ENCODE results near the gene EFCAB6.

The EFCAB6 gene

GRCh38 chr22:43744700-43745410 is 67.2 kb downstream of the EFCAB6 start:
- no peak for DNase-seq

DNA sequence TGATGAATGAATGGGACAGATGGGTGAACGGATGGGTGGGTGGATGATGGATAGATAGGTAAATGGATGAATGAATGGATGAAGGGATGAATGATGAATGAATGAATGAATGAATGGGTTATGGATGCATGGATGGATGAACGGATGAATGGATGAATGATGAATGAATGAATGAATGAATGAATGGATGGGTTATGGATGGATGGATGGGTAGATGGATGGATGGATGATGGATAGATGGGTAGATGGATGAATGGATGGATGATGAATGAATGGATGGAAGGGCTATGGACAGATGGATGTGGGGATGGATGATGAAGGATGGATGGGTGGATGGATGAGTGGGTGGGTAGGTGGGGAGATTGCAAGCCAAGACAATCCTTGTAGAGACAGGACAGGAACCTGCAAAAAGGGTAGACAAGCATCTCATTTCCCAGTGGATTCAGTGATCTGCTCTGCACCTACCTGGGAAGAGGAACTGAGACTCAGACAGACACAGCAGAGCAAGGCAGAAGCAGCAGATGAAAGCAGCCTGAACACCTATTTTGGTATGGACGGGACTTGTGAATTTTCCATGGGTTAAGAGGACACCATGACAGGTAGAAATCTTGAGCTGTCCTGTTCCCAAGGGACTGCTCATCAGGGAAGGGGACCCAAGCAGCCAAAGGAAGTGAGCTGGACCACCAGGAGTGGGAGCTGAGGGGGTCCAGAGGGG is 68.0 kb downstream of the EFCAB6 start:
- no peak for DNase-seq

GRCh38 chr22:43743131-43743530 is 69.0 kb downstream of the EFCAB6 start:
- DNase-seq: no peak

GRCh38 chr22:43742154-43742950 is 69.8 kb downstream of the EFCAB6 start:
- DNase-seq: no peak

- no peak for DNase-seq
Observed at GRCh38 chr22:43740587-43741270, 71.4 kb downstream of the EFCAB6 start.

DNA sequence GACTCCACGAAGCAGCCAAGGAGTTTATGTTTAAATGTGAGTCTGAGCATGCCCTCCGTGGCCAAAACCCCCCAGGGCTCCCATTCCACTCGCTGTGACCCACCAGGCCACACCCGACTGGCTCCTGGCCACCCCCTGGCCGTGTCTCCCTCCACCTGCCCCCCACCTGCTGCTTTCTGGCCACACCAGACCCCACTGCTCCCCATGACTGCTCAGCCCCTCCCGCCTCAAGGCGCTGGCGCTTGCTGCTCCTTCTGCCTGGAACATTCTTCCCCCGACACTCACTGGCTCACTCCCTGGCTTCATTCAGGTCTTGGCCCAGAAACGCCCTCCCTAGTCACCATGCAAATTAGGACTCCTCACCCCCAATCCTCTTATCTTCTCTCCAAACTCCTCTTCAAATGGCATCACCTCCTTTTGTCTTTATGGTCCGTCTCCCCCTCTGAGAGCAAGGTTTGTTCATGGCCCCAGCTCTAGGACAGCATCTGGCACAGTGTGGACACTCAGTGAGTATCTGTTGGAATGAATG is 72.2 kb downstream of the EFCAB6 start:
- DNase-seq: no peak

- no peak for DNase-seq
Observed at GRCh38 chr22:43737150-43737828, 74.8 kb downstream of the EFCAB6 start.

DNA sequence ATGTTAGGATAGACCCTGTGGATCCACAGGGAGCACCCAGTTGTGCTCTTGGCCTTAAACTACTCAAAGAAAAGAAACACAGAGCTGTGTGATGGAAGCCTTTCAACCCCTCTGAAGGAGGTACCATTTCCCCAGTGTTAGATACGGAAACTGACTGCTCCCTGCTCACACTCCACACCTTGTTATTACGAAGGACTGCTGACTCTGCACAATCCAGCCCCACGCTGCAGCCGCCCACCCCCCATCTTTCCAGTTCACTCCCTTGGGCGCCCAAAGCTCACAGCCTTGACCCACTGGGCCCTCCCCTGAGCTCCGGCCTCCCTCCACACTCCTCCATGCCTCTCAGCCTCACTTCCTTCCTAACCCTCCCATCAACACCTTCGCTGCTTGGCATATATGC is 75.5 kb downstream of the EFCAB6 start:
- DNase-seq: no peak

- no peak for DNase-seq
Observed at GRCh38 chr22:43734370-43735150, 77.5 kb downstream of the EFCAB6 start.

DNA sequence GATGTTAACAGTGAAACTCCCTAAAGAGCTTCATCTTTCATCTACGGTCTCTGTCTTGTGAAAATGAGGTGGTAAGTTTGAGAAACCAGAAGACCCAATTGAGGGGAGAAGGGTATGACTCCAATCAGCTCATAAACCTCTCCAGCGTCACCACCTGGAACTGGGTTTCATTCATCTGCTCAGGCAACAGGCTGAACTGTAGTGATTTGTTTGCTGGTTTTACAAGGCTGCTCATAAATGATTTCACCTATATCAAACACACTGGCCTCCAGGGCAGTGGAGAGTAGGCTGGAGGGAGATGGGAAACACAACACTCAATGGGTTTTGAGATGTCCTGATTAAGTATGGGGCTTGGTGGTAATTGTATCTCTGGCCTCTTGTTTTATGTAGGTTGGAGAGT is 79.0 kb downstream of the EFCAB6 start:
- no peak for DNase-seq

DNA sequence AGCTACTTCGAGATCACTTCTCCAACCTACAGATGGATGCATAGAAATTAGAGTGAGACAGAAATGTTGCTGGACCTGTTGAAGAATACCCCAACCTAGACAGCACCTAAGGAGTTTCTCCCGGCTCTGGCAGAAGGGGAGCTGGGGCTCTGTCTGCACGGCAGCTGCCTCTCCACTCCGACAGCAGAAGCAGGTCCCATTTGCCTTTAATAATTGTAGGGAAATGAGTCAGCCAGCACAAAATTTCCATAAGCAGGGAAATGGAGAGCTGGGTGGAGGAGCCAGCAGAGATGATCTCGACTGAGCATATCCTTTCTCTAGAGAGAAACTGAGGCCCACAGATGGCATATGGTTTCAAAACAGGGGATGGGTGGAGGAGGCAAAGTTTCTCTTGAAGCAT is 80.1 kb downstream of the EFCAB6 start:
- DNase-seq: peak; percentile 34

GRCh38 chr22:43726964-43727543 is 85.1 kb downstream of the EFCAB6 start:
- no peak for DNase-seq

DNA sequence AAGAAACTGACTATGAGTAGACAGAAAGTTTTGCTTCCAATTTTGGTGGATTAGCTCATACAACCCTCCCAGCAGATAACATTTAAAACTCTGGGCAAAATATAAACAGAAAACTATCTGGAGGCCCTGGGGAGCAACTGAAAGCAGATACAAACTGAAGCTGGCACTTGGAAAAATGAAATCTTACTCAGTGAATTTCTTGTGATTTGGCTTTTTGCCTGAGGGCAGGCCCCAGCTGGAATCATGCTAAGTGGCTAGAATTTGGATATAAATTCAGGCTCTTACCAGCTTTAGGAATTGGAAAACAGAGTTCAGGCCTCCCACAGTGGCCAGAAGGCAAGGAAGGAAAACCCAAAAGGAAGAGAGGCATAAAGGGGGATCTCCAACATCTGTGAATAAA is 85.8 kb downstream of the EFCAB6 start:
- DNase-seq: no peak

DNA sequence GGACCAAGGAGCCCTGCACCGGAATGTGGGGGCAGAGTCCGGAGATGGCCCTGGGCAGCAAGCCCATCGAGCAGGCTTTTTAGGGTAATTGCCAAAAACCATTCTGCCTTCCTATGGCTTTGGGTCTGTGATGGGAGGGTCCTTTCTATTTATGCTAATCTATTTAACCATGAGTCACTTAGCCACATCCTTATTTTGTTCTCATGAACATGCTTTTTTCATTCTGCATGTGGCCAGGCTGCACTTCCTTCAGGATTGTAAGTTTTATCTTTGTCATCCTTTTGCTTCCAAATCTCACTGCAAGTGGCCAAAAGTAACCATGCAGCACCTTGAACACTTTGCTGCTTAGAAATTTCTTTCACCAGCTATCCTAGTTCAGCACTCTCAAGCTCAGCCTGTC is 88.3 kb downstream of the EFCAB6 start:
- DNase-seq: peak; percentile 46

DNA sequence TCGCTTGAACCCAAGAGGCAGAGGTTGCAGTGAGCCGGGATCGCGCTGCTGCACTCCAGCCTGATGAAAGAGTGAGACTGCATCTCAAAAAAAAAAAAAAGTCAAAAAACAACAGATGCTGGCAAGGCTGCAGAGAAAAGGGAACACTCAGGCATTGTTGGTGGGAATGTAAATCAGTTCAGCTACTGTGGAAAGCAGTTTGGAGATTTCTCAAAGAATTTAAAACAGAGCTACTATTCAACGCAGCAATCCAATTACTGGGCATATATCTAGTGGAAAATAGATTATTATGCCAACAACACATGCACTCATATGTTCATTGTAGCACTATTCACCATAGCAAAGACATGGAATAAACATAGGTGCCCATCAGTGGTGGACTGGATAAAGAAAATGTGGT is 89.7 kb downstream of the EFCAB6 start:
- no peak for DNase-seq

GRCh38 chr22:43720716-43721115 is 91.4 kb downstream of the EFCAB6 start:
- no peak for DNase-seq

GRCh38 chr22:43714104-43714503 is 98.0 kb downstream of the EFCAB6 start:
- DNase-seq: no peak

- DNase-seq: no peak
Observed at GRCh38 chr22:43711681-43712080, 100.4 kb downstream of the EFCAB6 start.

- DNase-seq: no peak
Observed at GRCh38 chr22:43707648-43708047, 104.5 kb downstream of the EFCAB6 start.

DNA sequence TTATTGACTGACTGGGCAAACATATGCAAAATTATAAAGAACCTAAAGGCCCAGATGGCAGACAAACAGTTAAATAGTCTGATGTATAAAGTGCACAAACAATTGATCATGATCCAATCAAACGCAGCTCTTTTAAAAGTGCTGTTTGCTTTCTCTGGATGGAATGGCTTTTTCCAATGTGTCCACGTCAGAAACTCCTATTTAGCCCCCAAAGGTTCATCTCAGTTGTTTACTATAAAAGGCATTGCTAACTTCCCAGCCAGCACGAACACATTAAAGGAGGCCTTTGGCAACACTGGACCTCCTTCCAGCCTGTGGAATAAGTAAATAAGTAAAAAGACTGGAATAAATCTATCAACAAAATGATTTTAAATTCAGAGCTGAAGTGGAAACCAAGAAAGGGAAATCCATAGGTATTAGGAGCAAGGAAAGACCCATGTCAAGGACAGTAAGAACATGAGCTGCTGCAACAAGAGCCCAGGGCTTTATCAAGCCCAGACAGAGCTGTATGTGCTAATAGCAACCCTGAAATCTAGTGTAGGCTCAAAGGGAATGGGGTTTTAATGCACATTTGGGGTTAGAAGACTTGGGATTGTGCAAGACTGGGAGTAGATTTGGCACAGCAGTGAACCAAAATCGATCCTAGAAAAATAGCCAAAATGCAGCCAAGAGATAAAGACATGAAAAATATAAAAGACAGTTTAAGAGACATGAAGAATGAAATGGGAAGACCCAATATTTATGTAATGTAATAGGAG is 105.4 kb downstream of the EFCAB6 start:
- no peak for DNase-seq
